Measurements from ENCODE around the gene PTPRE.

PTPRE gene

GRCh38 chr10:127971101-127971946, 64.4 kb downstream of the PTPRE start:
- no peaks in the 10 kb centered on the region for H3K4me1 ChIP-seq (ENCODE audit: control insufficient read depth, insufficient read depth, low read length)
- TF ChIP-seq ZNF623 (tag by site-specific recombination; IDR thresholded peaks at IDR 0.05), result no peak
- TF ChIP-seq WT1 (tag by site-specific recombination; IDR thresholded peaks at IDR 0.05), result no peak
- no peak for TF ChIP-seq ZNF707 (tag by site-specific recombination; IDR thresholded peaks at IDR 0.05)
- no peak for TF ChIP-seq ZNF701 (tag by site-specific recombination; IDR thresholded peaks at IDR 0.05)
- no peak for TF ChIP-seq ZNF266 (tag by site-specific recombination; IDR thresholded peaks at IDR 0.05; ENCODE audit: low read depth)
- no peak for TF ChIP-seq ZBTB26 (tag by site-specific recombination; optimal IDR thresholded peaks at IDR 0.05)
- no peak for TF ChIP-seq ZNF488 (tag by site-specific recombination; IDR thresholded peaks at IDR 0.05)
- H3K27ac ChIP-seq (ENCODE audit: extremely low read depth, low read depth, low read length), result no peak overlapping the region
- ChIA-PET POLR2A (no interaction called here), CTCF (interaction anchor here (1.0 kb wide), 1 partner anchor 40 kb away, joined by 3 read pairs; no protein-coding TSS in a partner anchor)
- H3K36me3 ChIP-seq (ENCODE audit: control insufficient read depth in 2 of 2, insufficient read depth in 1 of 2, low read length in 2 of 2), result no peaks in the 10 kb centered on the region
- H3K9me3 ChIP-seq (ENCODE audit: control insufficient read depth, insufficient read depth, low read depth, low read length), result no peaks in the 10 kb centered on the region
- H3K4me3 ChIP-seq (ENCODE audit: low read depth, low read length), result no peak overlapping the region

- Histone ChIP-seq H3K36me3 (ENCODE audit: control insufficient read depth in 2 of 2, insufficient read depth in 1 of 2, low read length in 2 of 2) (no peaks in the 10 kb centered on the region), H3K27ac (ENCODE audit: extremely low read depth, low read depth, low read length) (no peak overlapping the region), H3K4me3 (ENCODE audit: low read depth, low read length) (no peak overlapping the region), H3K9me3 (ENCODE audit: control insufficient read depth, insufficient read depth, low read depth, low read length) (no peaks in the 10 kb centered on the region), H3K4me1 (ENCODE audit: control insufficient read depth, insufficient read depth, low read length) (no peaks in the 10 kb centered on the region)
- POLR2A ChIA-PET, result no interaction called here
- CTCF ChIA-PET, result interaction anchor here (0.7 to 1.0 kb wide), 2 partner anchors 39 to 63 kb away, joined by 3 read pairs; no protein-coding TSS in a partner anchor
- no peak for TF ChIP-seq YY1 (tag by site-specific recombination; IDR thresholded peaks at IDR 0.05)
- no peak for TF ChIP-seq ZNF2 (tag by site-specific recombination; IDR thresholded peaks at IDR 0.05)
- TF ChIP-seq MZF1 (tag by site-specific recombination; IDR thresholded peaks at IDR 0.05; ENCODE audit: borderline replicate concordance), result no peak
- no peak for TF ChIP-seq ZNF529 (tag by site-specific recombination; IDR thresholded peaks at IDR 0.05; ENCODE audit: insufficient replicate concordance)
- TF ChIP-seq ZBTB49 (tag by site-specific recombination; IDR thresholded peaks at IDR 0.05; ENCODE audit: low read depth), result no peak
- no peak for TF ChIP-seq HIC1 (tag by site-specific recombination; IDR thresholded peaks at IDR 0.05)
- no peak for TF ChIP-seq ZNF138 (tag by site-specific recombination; IDR thresholded peaks at IDR 0.05; ENCODE audit: borderline replicate concordance)
- no peak for TF ChIP-seq ZNF366 (tag by site-specific recombination; conservative IDR thresholded peaks at IDR 0.05)
- no peak for TF ChIP-seq ZNF558 (tag by site-specific recombination; IDR thresholded peaks at IDR 0.05)
- TF ChIP-seq ZEB2 (tag by site-specific recombination; IDR thresholded peaks at IDR 0.05), result no peak
- no peak for TF ChIP-seq ZNF521 (tag by site-specific recombination; IDR thresholded peaks at IDR 0.05)
- no peak for TF ChIP-seq ZNF621 (tag by site-specific recombination; IDR thresholded peaks at IDR 0.05)
- TF ChIP-seq ZNF362 (tag by site-specific recombination; IDR thresholded peaks at IDR 0.05), result no peak
- no peak for TF ChIP-seq ZNF571 (tag by site-specific recombination; IDR thresholded peaks at IDR 0.05)
- no peak for TF ChIP-seq ZNF585B (tag by site-specific recombination; IDR thresholded peaks at IDR 0.05)
These were observed 65.2 kb downstream of the PTPRE start for GRCh38 chr10:127971963-127972615.
